Measurements from ENCODE around the gene NAB1. TPM values are rescaled to one million over a fixed set of nuclear protein-coding genes. Genes with fewer than 3 reads are reported as not detected.

Gene NAB1
- total RNA-seq, 2 donors from 2014 or later, result 31.7 to 37.1 TPM

- TF ChIP-seq CTCF (IDR thresholded peaks at IDR 0.05), result no peak
- H3K9ac ChIP-seq (ENCODE audit: low read depth in 2 of 2, low read length in 2 of 2), result no peak overlapping the region
- no peak overlapping the region for H3K4me3 ChIP-seq
- intact Hi-C loops (cut with DNase I), result loop anchor here (5.0 kb wide), 1 partner anchor 117 kb away; no protein-coding TSS in a partner anchor
- no peaks in the 10 kb centered on the region for H3K27me3 ChIP-seq
- no peaks in the 10 kb centered on the region for H3K36me3 ChIP-seq
- H3K27ac ChIP-seq, result no peak overlapping the region
- no peaks in the 10 kb centered on the region for H3K4me1 ChIP-seq
- H3K9me3 ChIP-seq, result no peaks in the 10 kb centered on the region
- DNase-seq, result no peak
Measured at GRCh38 chr2:190653931-190654330, 5.0 kb downstream of the NAB1 start.

DNA sequence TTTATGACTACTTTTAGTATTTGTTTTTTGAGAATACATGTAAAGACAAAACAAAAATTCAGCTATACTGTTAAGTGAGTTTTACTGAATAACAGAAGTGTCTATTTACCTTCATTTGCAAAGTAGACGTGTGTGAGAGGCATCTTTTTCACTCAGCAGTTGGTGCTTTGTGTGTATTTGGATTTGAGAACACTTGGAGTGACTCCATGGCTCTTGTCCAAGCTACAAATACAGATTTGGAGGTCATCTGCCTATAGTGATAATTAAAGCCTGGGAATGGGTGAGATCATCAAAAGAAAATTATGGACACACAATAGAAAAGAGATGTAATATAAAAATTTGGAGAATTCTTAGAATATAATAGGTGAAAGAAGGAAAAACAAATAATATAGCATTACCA is 6.2 kb downstream of the NAB1 start:
- TF ChIP-seq CTCF (IDR thresholded peaks at IDR 0.05), result no peak
- no peaks in the 10 kb centered on the region for H3K9me3 ChIP-seq
- DNase-seq, result no peak
- no peaks in the 10 kb centered on the region for H3K4me1 ChIP-seq
- no peaks in the 10 kb centered on the region for H3K36me3 ChIP-seq
- H3K27me3 ChIP-seq, result no peaks in the 10 kb centered on the region
- intact Hi-C loops (cut with DNase I), result no loop called here
- no peak overlapping the region for H3K4me3 ChIP-seq
- no peak overlapping the region for H3K27ac ChIP-seq
- no peak overlapping the region for H3K9ac ChIP-seq (ENCODE audit: low read depth in 2 of 2, low read length in 2 of 2)

- no peak overlapping the region for H3K9ac ChIP-seq (ENCODE audit: low read depth in 2 of 2, low read length in 2 of 2)
- H3K4me1 ChIP-seq, result no peaks in the 10 kb centered on the region
- no peak overlapping the region for H3K4me3 ChIP-seq
- intact Hi-C loops (cut with DNase I), result no loop called here
- H3K27ac ChIP-seq, result no peak overlapping the region
- no peaks in the 10 kb centered on the region for H3K9me3 ChIP-seq
- no peak for DNase-seq
- no peak for TF ChIP-seq CTCF (IDR thresholded peaks at IDR 0.05)
- no peaks in the 10 kb centered on the region for H3K36me3 ChIP-seq
- no peaks in the 10 kb centered on the region for H3K27me3 ChIP-seq
Measured at GRCh38 chr2:190655570-190655969, 6.7 kb downstream of the NAB1 start.

DNA sequence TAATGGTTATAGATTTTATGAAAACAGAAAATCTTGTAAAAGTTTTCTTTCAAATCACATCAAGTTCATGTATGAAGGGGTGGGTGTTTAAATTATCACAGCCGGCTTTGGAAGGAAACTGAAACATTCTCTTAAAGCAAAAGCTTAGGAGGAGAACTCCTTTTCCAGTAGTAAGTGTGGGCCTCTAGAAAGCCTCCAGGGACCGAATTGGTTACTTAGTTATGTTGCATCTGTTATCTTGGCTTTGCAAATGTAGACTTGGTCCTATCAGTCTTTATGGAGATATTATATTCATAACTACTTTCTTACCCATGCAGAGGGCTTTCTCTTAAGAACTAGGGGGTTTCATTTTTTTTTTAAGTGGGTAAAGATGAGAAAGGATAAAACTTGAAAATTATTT is 7.4 kb downstream of the NAB1 start:
- no peaks in the 10 kb centered on the region for H3K36me3 ChIP-seq
- intact Hi-C loops (cut with DNase I), result no loop called here
- no peak for TF ChIP-seq CTCF (IDR thresholded peaks at IDR 0.05)
- no peak for DNase-seq
- H3K4me1 ChIP-seq, result no peaks in the 10 kb centered on the region
- H3K27me3 ChIP-seq, result no peaks in the 10 kb centered on the region
- H3K9me3 ChIP-seq, result no peaks in the 10 kb centered on the region
- H3K4me3 ChIP-seq, result no peak overlapping the region
- H3K9ac ChIP-seq (ENCODE audit: low read depth in 2 of 2, low read length in 2 of 2), result no peak overlapping the region
- no peak overlapping the region for H3K27ac ChIP-seq

- DNase-seq, result no peak
- Histone ChIP-seq H3K27me3 (no peaks in the 10 kb centered on the region), H3K36me3 (no peaks in the 10 kb centered on the region), H3K27ac (no peak overlapping the region), H3K4me1 (no peaks in the 10 kb centered on the region), H3K9me3 (no peaks in the 10 kb centered on the region), H3K9ac (ENCODE audit: low read depth in 2 of 2, low read length in 2 of 2) (no peak overlapping the region), H3K4me3 (no peak overlapping the region)
- intact Hi-C loops (cut with DNase I), result no loop called here
- no peak for TF ChIP-seq CTCF (IDR thresholded peaks at IDR 0.05)
Measured at GRCh38 chr2:190657474-190658255, 8.8 kb downstream of the NAB1 start.

Data from colonic mucosa (tissue), 4 donors.